CD4-positive, alpha-beta T cell treated with Interleukin-15 for 4 hours (primary cell): ENCODE data around the gene CDKN2B-AS1.

Source experiments
- DNase-seq: peaks from one replicate; pipeline ENCODE4 v3.0.0-alpha.2; 2020; ENCODE audit warnings: low spot score

CDKN2B-AS1 gene

DNA sequence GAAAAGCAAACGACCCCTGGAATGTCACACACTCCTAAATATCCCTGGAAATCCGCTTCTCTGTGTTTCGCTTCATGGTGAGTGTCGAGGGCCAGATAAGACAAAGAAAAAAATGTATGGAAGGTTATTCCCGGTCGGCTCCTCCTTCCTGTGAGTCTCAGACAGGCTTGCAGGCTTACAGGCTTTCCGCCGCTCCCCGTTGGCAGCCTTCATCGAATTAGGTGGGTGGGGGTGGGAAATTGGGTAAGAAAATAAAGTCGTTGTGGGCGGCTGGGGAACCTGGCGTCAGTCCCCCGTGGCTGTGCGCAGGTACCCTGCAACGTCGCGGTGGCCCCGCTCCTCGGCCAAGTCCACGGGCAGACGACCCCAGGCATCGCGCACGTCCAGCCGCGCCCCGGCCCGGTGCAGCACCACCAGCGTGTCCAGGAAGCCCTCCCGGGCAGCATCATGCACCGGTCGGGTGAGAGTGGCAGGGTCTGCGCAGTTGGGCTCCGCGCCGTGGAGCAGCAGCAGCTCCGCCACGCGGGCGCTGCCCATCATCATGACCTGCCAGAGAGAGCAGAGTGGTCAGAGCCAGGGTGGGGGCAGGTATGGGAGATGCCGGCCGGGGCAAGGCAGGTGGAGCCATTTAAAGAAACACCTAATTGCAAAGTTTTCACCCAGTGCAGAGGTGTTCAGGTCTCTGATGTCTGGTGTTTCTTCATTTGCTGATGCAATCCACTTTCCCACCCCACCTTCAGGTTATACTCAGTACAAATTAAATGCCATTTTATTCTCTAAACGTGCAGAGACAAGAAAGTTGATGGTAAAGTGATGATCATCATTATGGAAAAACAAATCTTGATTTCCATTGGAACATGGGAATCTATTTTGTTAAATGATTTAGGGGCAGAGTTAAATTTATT lies 11.4 kb downstream of the CDKN2B-AS1 start:
- no peak for DNase-seq

- DNase-seq: no peak
These were observed 13.8 kb downstream of the CDKN2B-AS1 start for GRCh38 chr9:22008384-22008716.

- peak; percentile 72 for DNase-seq
These were observed 14.3 kb downstream of the CDKN2B-AS1 start, which contains the start of gene CDKN2B for GRCh38 chr9:22008717-22009505. Gene CDKN2B (minus strand): TSS chr9:22009305. CDS start chr9:22008953, 352 bp downstream.

DNA sequence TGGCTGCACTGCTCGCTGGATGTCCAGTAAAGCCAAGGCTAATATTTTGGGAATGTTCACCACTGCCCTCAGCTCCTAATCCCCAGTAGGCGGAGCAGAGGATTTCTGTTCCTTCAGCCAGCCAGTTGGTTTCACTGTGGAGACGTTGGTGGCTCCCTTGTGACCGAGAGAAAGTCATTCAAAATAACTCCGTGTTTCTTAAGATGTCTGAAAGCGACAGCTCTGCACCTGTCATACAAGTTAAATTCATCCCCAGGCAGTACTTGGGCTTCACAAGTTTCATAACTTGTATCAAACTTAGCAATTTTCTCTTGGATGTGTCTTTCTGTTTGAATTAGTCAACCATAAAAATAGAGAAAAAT lies 14.9 kb downstream of the CDKN2B-AS1 start:
- no peak for DNase-seq

- peak; percentile 21 for DNase-seq
These were observed 16.5 kb downstream of the CDKN2B-AS1 start for GRCh38 chr9:22010866-22011625.

GRCh38 chr9:22022396-22022795 lies 27.8 kb downstream of the CDKN2B-AS1 start:
- no peak for DNase-seq

- no peak for DNase-seq
These were observed 32.1 kb downstream of the CDKN2B-AS1 start for GRCh38 chr9:22026696-22027095.

DNA sequence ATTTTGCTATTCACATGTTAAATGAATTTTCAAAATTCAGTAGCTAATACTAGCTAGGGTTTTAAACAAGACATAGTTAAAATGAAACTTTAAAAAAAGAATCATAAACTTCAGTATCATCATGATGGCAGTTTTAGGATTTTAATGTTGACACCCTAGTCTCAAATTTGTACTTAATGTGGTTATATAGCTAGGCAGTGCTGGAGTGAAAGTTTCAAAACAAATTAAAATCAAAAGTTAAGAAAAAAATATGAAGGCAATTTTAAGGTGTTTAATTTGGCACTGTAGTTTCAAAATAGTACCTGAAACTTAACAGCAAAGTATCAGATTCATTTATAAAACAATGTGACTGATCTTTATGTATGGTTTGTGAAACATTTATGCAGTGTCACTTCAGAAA lies 33.8 kb downstream of the CDKN2B-AS1 start:
- DNase-seq: no peak

- DNase-seq: no peak
These were observed 34.6 kb downstream of the CDKN2B-AS1 start for GRCh38 chr9:22029231-22029630.

DNA sequence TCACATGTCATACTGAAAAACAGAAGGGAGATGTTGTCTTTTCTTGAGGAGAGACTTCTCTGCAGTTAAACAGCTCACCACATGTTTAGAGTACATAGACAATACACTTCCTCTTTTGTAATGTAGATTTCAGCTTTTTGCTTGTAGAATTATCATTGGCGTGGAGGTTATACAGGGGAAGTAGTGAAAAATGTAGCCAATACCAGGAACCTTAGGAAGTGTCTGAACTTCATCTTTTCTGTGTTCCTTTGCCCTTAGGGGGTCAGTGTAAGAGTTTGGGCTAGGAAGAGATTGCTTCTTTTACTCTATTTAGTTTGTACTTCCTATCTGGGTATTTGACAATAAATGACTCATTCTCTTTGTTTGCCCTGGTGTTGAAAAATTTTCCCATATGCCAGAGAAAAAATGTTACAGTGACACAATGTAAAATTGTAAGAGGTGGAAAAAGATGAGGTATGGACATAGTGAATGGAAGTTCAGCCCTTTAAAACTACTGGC lies 35.6 kb downstream of the CDKN2B-AS1 start:
- DNase-seq: no peak

DNA sequence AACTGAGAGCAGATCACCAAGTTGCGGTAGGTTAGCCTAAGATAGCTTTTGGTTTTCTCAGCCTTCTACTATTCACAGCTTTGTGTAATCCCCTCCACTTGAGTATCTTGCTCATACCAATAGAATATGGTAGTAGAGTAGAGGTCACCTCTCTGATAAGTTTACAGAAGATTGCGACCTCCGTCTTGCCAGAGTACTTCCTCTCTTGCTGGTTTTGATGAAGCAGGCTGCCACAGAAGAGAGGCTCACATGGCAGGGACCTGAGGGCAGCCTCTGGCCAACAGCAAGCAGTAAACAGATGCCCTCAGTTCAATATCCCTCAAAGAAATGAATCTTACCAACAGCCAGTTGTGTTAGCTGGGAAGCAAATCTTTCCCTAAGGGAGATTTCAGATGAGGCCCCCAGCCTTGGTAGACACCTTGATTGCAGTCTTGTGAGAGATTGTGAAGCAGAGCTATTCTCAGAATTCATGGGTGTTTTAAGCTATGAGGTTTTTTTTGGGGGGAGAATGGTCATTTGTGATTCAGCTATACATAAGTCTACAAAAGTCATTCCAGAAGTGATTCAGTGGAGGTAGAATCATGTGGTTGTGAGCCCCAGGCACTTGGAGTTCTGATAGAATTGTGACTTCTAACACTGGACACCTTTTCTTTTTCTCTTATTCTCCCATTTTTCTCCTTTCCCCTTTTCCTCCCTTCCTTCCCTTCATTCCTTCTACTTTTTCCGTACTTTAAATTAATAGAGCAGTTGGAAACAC lies 37.2 kb downstream of the CDKN2B-AS1 start:
- DNase-seq: no peak

DNA sequence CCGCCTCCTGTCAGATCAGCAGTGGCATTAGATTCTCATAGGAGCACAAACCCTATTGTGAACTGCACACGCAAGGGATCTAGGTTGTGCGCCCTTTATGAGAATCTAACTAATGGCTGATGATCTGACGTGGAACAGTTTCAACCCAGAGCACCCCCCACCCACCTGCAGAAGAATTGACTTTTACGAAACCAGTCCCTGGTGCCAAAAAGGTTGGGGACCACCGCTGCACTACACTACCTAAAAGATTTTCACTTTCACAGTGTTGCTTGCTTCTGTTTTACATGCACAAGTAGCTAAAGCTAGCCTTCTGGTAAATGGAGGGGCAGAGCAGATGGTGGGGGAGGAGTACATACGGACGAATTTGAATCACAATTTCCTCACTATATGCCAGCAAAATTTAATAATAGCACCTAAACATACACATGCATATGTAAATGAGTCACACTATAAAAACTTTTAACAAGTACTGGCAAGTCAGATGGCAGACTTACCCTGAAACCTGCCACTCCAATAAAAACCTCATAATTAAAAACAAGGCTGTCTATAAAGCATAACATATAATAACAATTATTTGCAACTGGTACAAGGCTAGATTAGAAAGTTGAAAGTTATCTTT lies 38.5 kb downstream of the CDKN2B-AS1 start:
- DNase-seq: no peak

- no peak for DNase-seq
These were observed 41.0 kb downstream of the CDKN2B-AS1 start for GRCh38 chr9:22035591-22036011.

DNA sequence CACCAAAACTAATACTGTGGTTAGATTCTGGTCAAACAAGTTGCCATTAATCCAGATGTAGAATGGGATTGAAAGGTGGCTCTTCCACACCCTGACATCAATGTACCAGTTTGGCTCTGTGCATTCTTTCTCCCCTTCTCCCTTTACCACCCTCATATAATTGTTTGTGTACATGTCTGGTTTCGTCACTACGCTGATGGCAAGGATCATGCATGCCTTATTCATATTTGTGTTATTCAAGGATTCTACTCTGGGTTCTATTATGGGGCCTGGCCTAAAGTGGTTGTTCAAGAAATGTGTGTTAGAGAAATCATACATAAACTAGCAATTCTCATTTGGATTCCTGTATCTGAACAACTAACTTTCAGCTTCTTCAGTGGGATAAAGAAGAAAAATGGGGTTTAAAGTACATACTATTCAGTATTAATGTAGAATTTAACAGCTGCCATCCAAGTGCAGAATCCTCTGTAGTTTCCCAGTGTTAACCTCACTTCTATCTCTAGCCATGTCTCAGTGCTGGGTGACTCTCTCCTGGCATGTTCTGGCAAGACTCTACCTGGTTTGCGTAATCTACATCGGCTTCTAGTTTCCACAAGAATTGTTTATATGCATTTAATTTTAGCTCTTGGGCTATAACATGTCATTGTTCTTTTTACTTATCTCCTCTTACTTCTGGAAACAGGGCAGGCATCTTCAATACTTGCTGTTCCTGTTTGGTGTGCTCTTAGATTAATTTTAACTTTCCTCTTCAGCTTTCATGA lies 42.5 kb downstream of the CDKN2B-AS1 start:
- DNase-seq: no peak

GRCh38 chr9:22037954-22038690 lies 43.5 kb downstream of the CDKN2B-AS1 start:
- peak; percentile 30 for DNase-seq

GRCh38 chr9:22039258-22039657 lies 44.7 kb downstream of the CDKN2B-AS1 start:
- no peak for DNase-seq

GRCh38 chr9:22040760-22041159 lies 46.2 kb downstream of the CDKN2B-AS1 start:
- DNase-seq: peak; percentile 28

- no peak for DNase-seq
These were observed 46.8 kb downstream of the CDKN2B-AS1 start for GRCh38 chr9:22041344-22041743.

DNA sequence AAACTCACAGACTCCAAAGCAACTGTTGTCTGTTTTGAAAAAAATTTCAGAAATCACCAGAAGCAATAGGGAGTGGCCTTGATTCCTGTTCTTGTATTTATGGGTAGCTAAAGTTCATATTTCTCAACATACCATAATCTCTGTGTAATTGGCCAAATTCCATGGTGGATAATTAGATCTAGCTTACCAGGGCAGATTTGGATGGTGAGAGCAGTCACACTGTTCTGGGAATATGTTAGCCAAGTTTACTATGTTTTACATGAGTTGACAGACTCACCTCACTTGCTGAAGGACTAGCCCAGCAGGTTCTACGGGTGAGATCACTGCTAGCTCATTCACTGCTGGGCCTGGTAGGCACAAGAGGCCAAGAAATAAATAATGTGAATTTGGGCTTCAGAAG lies 47.2 kb downstream of the CDKN2B-AS1 start:
- no peak for DNase-seq

GRCh38 chr9:22043928-22044327 lies 49.3 kb downstream of the CDKN2B-AS1 start:
- DNase-seq: no peak
